Stimulated activated CD8-positive, alpha-beta memory T cell treated with anti-CD3 and anti-CD28 coated beads, Interleukin-4, amount 100 ng/mL, for 24 hours (primary cell): Measurements from ENCODE around the gene ANKRD37.
"Not testable (repeated sequence)": the region's sequence is repeated elsewhere in the genome, so short reads cannot be mapped to it uniquely, and the experiment has no call there.

Experiments used
- DNase-seq: peaks from one replicate; pipeline ENCODE4 v3.0.0-alpha.2; 2020; ENCODE audit warnings: low read depth

The ANKRD37 gene

GRCh38 chr4:185396724-185397385 is at the start of gene ANKRD37:
ANKRD37 (plus strand) TSS chr4:185396841; CDS start chr4:185396924, 83 bp downstream.
- DNase-seq = no peak

GRCh38 chr4:185346975-185347601 is 49.6 kb upstream of the ANKRD37 start:
- no peak for DNase-seq

GRCh38 chr4:185351691-185352090 is 45.0 kb upstream of the ANKRD37 start:
- no peak for DNase-seq

- no peak for DNase-seq
These were observed 44.4 kb upstream of the ANKRD37 start for GRCh38 chr4:185352202-185352601.

GRCh38 chr4:185352741-185353140 is 43.9 kb upstream of the ANKRD37 start:
- no peak for DNase-seq

- DNase-seq = no peak
These were observed 39.4 kb upstream of the ANKRD37 start for GRCh38 chr4:185357211-185357610.

GRCh38 chr4:185357733-185358440 is 38.8 kb upstream of the ANKRD37 start:
- no peak for DNase-seq

GRCh38 chr4:185358514-185358913 is 38.1 kb upstream of the ANKRD37 start:
- no peak for DNase-seq

GRCh38 chr4:185358959-185359358 is 37.7 kb upstream of the ANKRD37 start:
- DNase-seq = no peak

- DNase-seq = no peak
These were observed 36.7 kb upstream of the ANKRD37 start for GRCh38 chr4:185359767-185360446.

- no peak for DNase-seq
These were observed 34.8 kb upstream of the ANKRD37 start for GRCh38 chr4:185361872-185362271.

- DNase-seq = not testable (repeated sequence)
These were observed 34.1 kb upstream of the ANKRD37 start for GRCh38 chr4:185362570-185362969.

- no peak for DNase-seq
These were observed 33.4 kb upstream of the ANKRD37 start for GRCh38 chr4:185363251-185363650.

GRCh38 chr4:185364886-185365285 is 31.8 kb upstream of the ANKRD37 start:
- DNase-seq = no peak

GRCh38 chr4:185369731-185370130 is 26.9 kb upstream of the ANKRD37 start:
- no peak for DNase-seq

GRCh38 chr4:185370268-185370949 is 26.2 kb upstream of the ANKRD37 start:
- no peak for DNase-seq

GRCh38 chr4:185371702-185372101 is 24.9 kb upstream of the ANKRD37 start:
- no peak for DNase-seq

- no peak for DNase-seq
These were observed 22.6 kb upstream of the ANKRD37 start for GRCh38 chr4:185374027-185374426.

GRCh38 chr4:185374573-185374972 is 22.1 kb upstream of the ANKRD37 start:
- no peak for DNase-seq

- DNase-seq = no peak
These were observed 18.4 kb upstream of the ANKRD37 start for GRCh38 chr4:185378264-185378663.

- no peak for DNase-seq
These were observed 17.0 kb upstream of the ANKRD37 start for GRCh38 chr4:185379326-185380295.
